Activated CD4-positive, alpha-beta memory T cell treated with anti-CD3 and anti-CD28 coated beads, Interleukin-2, amount 10 ng/mL, durations not matched to agents 7 days and 5 days (primary cell): ENCODE data around the gene DNASE1L3. TPM values are rescaled to one million over a fixed set of nuclear protein-coding genes. Genes with fewer than 3 reads are reported as not detected.

Experiments used
- CTCF ChIA-PET: fragments of 350-600 bp; sonication (Branson Sonifier 250); formaldehyde crosslinking; loops from one replicate; lab custom pipeline; 2021; ENCODE audit warnings: antibody characterized with exemption, inconsistent platforms; lab: Charles Lee
- POLR2A ChIA-PET: fragments of 350-600 bp; sonication (Branson Sonifier 250); formaldehyde crosslinking; loops from one replicate; lab custom pipeline; 2021; ENCODE audit warnings: antibody characterized with exemption; lab: Charles Lee
- DNase-seq: peaks from one replicate; pipeline ENCODE4 v3.0.0-alpha.2; 2020
- H3K27ac Mint-ChIP-seq: one replicate; pipeline ENCODE4 v1.8.0; 2021; ENCODE audit warnings: mild to moderate bottlenecking, mixed read lengths
- H3K27me3 Mint-ChIP-seq: one replicate; pipeline ENCODE4 v1.8.0; 2021; ENCODE audit warnings: mixed read lengths
- H3K36me3 Mint-ChIP-seq: one replicate; pipeline ENCODE4 v1.8.0; 2021; ENCODE audit warnings: low read depth, mixed read lengths
- H3K4me1 Mint-ChIP-seq: one replicate; pipeline ENCODE4 v1.8.0; 2021; ENCODE audit warnings: mixed read lengths
- H3K4me3 Mint-ChIP-seq: one replicate; pipeline ENCODE4 v1.8.0; 2021; ENCODE audit warnings: mild to moderate bottlenecking, mixed read lengths
- H3K9me3 Mint-ChIP-seq: one replicate; pipeline ENCODE4 v1.8.0; 2021; ENCODE audit warnings: mixed read lengths
- total RNA-seq, 2 experiments: library from RNA; stranded (reverse); gene quantifications; one replicate each; pipeline ENCODE4 v1.2.3, GENCODE V29; 2021

Gene DNASE1L3
- total RNA-seq, 2 experiments from 2014 or later: not detected

GRCh38 chr3:58180099-58180880, 30.5 kb downstream of the DNASE1L3 start:
- ChIA-PET POLR2A (interaction anchor here (0.7 kb wide), 1 partner anchor 126 kb away, joined by 3 read pairs; the partner anchor contains the start of genes HTD2 and RPP14), CTCF (interaction anchor here (0.5 to 6.9 kb wide), 4 partner anchors 9 to 128 kb away, joined by 4 to 52 read pairs (median 16); no protein-coding TSS in a partner anchor)
- H3K4me3 Mint-ChIP-seq: no peak overlapping the region
- no peaks in the 10 kb centered on the region for H3K36me3 Mint-ChIP-seq
- no peak for DNase-seq
- peaks cover 4% of the 10 kb centered on the region for H3K27me3 Mint-ChIP-seq
- H3K9me3 Mint-ChIP-seq: no peaks in the 10 kb centered on the region
- H3K4me1 Mint-ChIP-seq: peaks cover 21% of the 10 kb centered on the region
- H3K27ac Mint-ChIP-seq: no peak overlapping the region

GRCh38 chr3:58179235-58180098, 31.3 kb downstream of the DNASE1L3 start:
- Mint-ChIP-seq H3K4me1 (peaks cover 21% of the 10 kb centered on the region), H3K27ac (no peak overlapping the region), H3K9me3 (no peaks in the 10 kb centered on the region), H3K27me3 (peaks cover 4% of the 10 kb centered on the region), H3K36me3 (no peaks in the 10 kb centered on the region), H3K4me3 (no peak overlapping the region)
- CTCF ChIA-PET: interaction anchor here (0.5 to 6.9 kb wide), 12 partner anchors 10 to 323 kb away, joined by 4 to 52 read pairs (median 14); partner anchors contain the start of genes FLNB, HTD2 and RPP14
- DNase-seq: no peak
- POLR2A ChIA-PET: interaction anchor here (0.7 to 2.6 kb wide), 4 partner anchors 12 to 171 kb away, joined by 3 to 9 read pairs (median 4); partner anchors contain the start of genes FLNB, HTD2 and RPP14

GRCh38 chr3:58178528-58179234, 32.1 kb downstream of the DNASE1L3 start:
- Mint-ChIP-seq H3K9me3 (no peaks in the 10 kb centered on the region), H3K4me3 (peak overlapping the region; percentile 61), H3K27me3 (peaks cover 4% of the 10 kb centered on the region), H3K27ac (no peak overlapping the region), H3K4me1 (peaks cover 21% of the 10 kb centered on the region), H3K36me3 (no peaks in the 10 kb centered on the region)
- ChIA-PET CTCF (interaction anchor here (1.0 to 6.9 kb wide), 21 partner anchors 8 to 323 kb away, joined by 3 to 52 read pairs (median 5); partner anchors contain the start of genes FLNB, HTD2 and RPP14), POLR2A (interaction anchor here (1.4 to 2.6 kb wide), 3 partner anchors 11 to 170 kb away, joined by 3 to 9 read pairs (median 4); partner anchors contain the start of gene FLNB)
- DNase-seq: peak; percentile 18

- Mint-ChIP-seq H3K27ac (no peak overlapping the region), H3K36me3 (no peaks in the 10 kb centered on the region), H3K4me3 (peak overlapping the region; percentile 61), H3K9me3 (no peaks in the 10 kb centered on the region), H3K27me3 (peaks cover 4% of the 10 kb centered on the region), H3K4me1 (peaks cover 21% of the 10 kb centered on the region)
- CTCF ChIA-PET: interaction anchor here (0.5 to 6.9 kb wide), 38 partner anchors 8 to 780 kb away, joined by 3 to 52 read pairs (median 4); partner anchors contain the start of genes ABHD6, FLNB, HTD2 and RPP14
- POLR2A ChIA-PET: interaction anchor here (0.6 to 2.6 kb wide), 5 partner anchors 10 to 169 kb away, joined by 3 to 9 read pairs (median 3); partner anchors contain the start of genes FLNB, HTD2 and RPP14
- peak; percentile 89 for DNase-seq
These were observed 32.8 kb downstream of the DNASE1L3 start for GRCh38 chr3:58177747-58178527.

- Mint-ChIP-seq H3K27ac (no peak overlapping the region), H3K36me3 (no peaks in the 10 kb centered on the region), H3K4me1 (peaks cover 21% of the 10 kb centered on the region), H3K27me3 (peaks cover 4% of the 10 kb centered on the region), H3K4me3 (no peak overlapping the region), H3K9me3 (no peaks in the 10 kb centered on the region)
- ChIA-PET CTCF (interaction anchor here (0.5 to 6.9 kb wide), 37 partner anchors 9 to 1503 kb away, joined by 3 to 52 read pairs (median 4); partner anchors contain the start of genes ABHD6, FLNB, HTD2 and RPP14), POLR2A (interaction anchor here (0.9 to 2.6 kb wide), 2 partner anchors 129 to 168 kb away, joined by 3 to 9 read pairs; partner anchors contain the start of genes FLNB, HTD2 and RPP14)
- no peak for DNase-seq
These were observed 33.8 kb downstream of the DNASE1L3 start for GRCh38 chr3:58176827-58177489.

- no peak overlapping the region for H3K4me3 Mint-ChIP-seq
- no peaks in the 10 kb centered on the region for H3K9me3 Mint-ChIP-seq
- no peak for DNase-seq
- H3K36me3 Mint-ChIP-seq: no peaks in the 10 kb centered on the region
- H3K27me3 Mint-ChIP-seq: no peaks in the 10 kb centered on the region
- CTCF ChIA-PET: interaction anchor here (1.2 to 6.9 kb wide), 4 partner anchors 10 to 214 kb away, joined by 3 to 52 read pairs (median 16); no protein-coding TSS in a partner anchor
- H3K27ac Mint-ChIP-seq: no peak overlapping the region
- H3K4me1 Mint-ChIP-seq: peaks cover 21% of the 10 kb centered on the region
- POLR2A ChIA-PET: no interaction called here
These were observed 34.6 kb downstream of the DNASE1L3 start for GRCh38 chr3:58176185-58176530.

GRCh38 chr3:58175437-58176184, 35.2 kb downstream of the DNASE1L3 start:
- H3K4me3 Mint-ChIP-seq: no peak overlapping the region
- no peak for DNase-seq
- POLR2A ChIA-PET: no interaction called here

GRCh38 chr3:58175187-58175436, 35.7 kb downstream of the DNASE1L3 start:
- POLR2A ChIA-PET: no interaction called here
- H3K4me1 Mint-ChIP-seq: peaks cover 21% of the 10 kb centered on the region

More at GRCh38 chr3:58175437-58176184, 35.2 kb downstream of the DNASE1L3 start:
- no peaks in the 10 kb centered on the region for H3K36me3 Mint-ChIP-seq
- peaks cover 21% of the 10 kb centered on the region for H3K4me1 Mint-ChIP-seq
- no peak overlapping the region for H3K27ac Mint-ChIP-seq
- CTCF ChIA-PET: interaction anchor here (1.2 to 6.9 kb wide), 4 partner anchors 9 to 214 kb away, joined by 3 to 52 read pairs (median 16); no protein-coding TSS in a partner anchor
- no peaks in the 10 kb centered on the region for H3K9me3 Mint-ChIP-seq
- H3K27me3 Mint-ChIP-seq: no peaks in the 10 kb centered on the region

GRCh38 chr3:58173669-58174398, 36.9 kb downstream of the DNASE1L3 start:
- CTCF ChIA-PET: interaction anchor here (0.6 to 6.9 kb wide), 7 partner anchors 7 to 394 kb away, joined by 3 to 52 read pairs (median 3); partner anchors contain the start of gene FLNB
- Mint-ChIP-seq H3K27ac (no peak overlapping the region), H3K4me1 (peaks cover 16% of the 10 kb centered on the region), H3K9me3 (no peaks in the 10 kb centered on the region), H3K27me3 (no peaks in the 10 kb centered on the region), H3K36me3 (peaks cover 2% of the 10 kb centered on the region), H3K4me3 (no peak overlapping the region)
- POLR2A ChIA-PET: no interaction called here
- DNase-seq: peak; percentile 49

More at GRCh38 chr3:58175187-58175436, 35.7 kb downstream of the DNASE1L3 start:
- no peak for DNase-seq
- H3K36me3 Mint-ChIP-seq: no peaks in the 10 kb centered on the region
- no peaks in the 10 kb centered on the region for H3K27me3 Mint-ChIP-seq
- H3K9me3 Mint-ChIP-seq: no peaks in the 10 kb centered on the region
- H3K27ac Mint-ChIP-seq: no peak overlapping the region
- CTCF ChIA-PET: interaction anchor here (1.1 to 6.9 kb wide), 4 partner anchors 9 to 213 kb away, joined by 3 to 52 read pairs (median 3); no protein-coding TSS in a partner anchor
- H3K4me3 Mint-ChIP-seq: no peak overlapping the region
